ENCODE measurements around the gene ZNF500. TPM values are rescaled to one million over a fixed set of nuclear protein-coding genes. Genes with fewer than 3 reads are reported as not detected.

Gene ZNF500
- total RNA-seq, 1 donor from 2014 or later = 6.9 TPM

GRCh38 chr16:4718466-4718865 lies 48.5 kb downstream of the ZNF500 start:
- no peak overlapping the region for H3K4me3 ChIP-seq (ENCODE audit: low read depth, low read length)
- TF ChIP-seq, protein P1, sequence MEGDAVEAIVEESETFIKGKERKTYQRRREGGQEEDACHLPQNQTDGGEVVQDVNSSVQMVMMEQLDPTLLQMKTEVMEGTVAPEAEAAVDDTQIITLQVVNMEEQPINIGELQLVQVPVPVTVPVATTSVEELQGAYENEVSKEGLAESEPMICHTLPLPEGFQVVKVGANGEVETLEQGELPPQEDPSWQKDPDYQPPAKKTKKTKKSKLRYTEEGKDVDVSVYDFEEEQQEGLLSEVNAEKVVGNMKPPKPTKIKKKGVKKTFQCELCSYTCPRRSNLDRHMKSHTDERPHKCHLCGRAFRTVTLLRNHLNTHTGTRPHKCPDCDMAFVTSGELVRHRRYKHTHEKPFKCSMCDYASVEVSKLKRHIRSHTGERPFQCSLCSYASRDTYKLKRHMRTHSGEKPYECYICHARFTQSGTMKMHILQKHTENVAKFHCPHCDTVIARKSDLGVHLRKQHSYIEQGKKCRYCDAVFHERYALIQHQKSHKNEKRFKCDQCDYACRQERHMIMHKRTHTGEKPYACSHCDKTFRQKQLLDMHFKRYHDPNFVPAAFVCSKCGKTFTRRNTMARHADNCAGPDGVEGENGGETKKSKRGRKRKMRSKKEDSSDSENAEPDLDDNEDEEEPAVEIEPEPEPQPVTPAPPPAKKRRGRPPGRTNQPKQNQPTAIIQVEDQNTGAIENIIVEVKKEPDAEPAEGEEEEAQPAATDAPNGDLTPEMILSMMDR (conservative IDR thresholded peaks at IDR 0.05; ENCODE audit: low read depth, low read length) = no peak
- no peak for DNase-seq (ENCODE audit: low read depth)

GRCh38 chr16:4714996-4715395 lies 52.0 kb downstream of the ZNF500 start:
- no peak for DNase-seq (ENCODE audit: low read depth)
- H3K4me3 ChIP-seq (ENCODE audit: low read depth, low read length) = no peak overlapping the region
- TF ChIP-seq, protein P1 (conservative IDR thresholded peaks at IDR 0.05; ENCODE audit: low read depth, low read length) = no peak

DNA sequence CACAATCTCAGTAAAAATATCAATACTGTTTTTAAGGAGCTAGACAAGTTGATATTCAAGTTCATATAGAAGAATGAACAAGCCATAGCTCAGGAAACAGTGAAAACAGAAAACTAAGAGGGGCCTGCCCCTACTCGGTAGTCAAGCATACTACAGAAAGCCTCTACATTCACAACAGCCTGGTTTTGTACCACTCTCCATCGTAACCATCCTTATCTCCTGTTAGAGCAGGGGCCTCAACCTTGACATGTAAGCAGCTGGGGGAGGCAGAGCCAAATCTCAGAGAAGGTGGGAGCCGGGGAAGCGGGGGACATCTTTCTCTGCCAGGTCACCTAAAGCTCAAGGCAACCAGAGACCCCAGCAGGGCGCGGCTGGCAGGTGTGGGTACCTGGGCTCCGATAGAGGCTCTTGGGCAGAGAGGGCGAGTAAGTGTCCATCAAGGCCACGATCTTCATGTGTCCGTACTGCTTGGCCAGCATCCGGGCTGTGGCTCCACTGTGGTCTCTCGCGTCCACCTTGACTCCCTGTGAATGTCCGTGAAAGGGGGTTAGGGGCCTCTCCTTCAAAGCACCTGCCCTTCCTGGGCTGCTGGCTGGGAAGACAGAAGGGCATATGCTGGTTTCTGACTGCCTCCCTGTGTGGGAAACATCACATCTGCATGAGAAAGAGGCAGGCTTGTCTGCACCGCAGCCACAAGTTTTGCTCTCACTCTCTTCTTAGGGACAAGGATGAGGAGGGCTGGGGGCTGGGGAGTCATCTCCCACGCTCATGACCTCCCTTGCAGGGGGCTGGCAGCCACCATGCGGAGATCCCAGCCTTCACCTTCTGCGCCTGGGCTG lies 53.1 kb downstream of the ZNF500 start:
- TF ChIP-seq, protein P1 (conservative IDR thresholded peaks at IDR 0.05; ENCODE audit: low read depth, low read length) = no peak
- no peak for DNase-seq (ENCODE audit: low read depth)
- H3K4me3 ChIP-seq (ENCODE audit: low read depth, low read length) = no peak overlapping the region

GRCh38 chr16:4709481-4709880 lies 57.5 kb downstream of the ZNF500 start:
- TF ChIP-seq, protein P1 (conservative IDR thresholded peaks at IDR 0.05; ENCODE audit: low read depth, low read length) = no peak
- DNase-seq (ENCODE audit: low read depth) = no peak
- H3K4me3 ChIP-seq (ENCODE audit: low read depth, low read length) = no peak overlapping the region

DNA sequence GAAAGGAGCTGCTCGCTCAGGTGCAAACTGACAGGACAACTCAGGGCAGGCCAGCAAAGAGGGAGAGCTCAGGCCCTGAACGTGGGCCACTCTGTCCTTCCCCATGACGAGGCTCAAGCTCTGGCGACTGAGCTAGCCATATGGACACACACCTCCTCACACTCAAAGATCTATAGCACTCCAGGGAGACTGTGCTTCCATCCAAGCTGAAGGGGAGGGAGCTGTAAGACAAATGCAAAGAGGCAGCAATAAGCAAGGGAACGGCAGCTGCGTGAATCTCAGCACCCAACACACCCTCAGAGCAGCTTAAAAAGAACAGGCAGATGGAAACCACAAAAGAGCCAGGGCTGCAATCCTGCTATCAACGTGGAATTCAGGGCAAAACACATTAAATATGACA lies 60.1 kb downstream of the ZNF500 start:
- H3K4me3 ChIP-seq (ENCODE audit: low read depth, low read length) = no peak overlapping the region
- DNase-seq (ENCODE audit: low read depth) = no peak
- TF ChIP-seq, protein P1 (conservative IDR thresholded peaks at IDR 0.05; ENCODE audit: low read depth, low read length) = no peak

DNA sequence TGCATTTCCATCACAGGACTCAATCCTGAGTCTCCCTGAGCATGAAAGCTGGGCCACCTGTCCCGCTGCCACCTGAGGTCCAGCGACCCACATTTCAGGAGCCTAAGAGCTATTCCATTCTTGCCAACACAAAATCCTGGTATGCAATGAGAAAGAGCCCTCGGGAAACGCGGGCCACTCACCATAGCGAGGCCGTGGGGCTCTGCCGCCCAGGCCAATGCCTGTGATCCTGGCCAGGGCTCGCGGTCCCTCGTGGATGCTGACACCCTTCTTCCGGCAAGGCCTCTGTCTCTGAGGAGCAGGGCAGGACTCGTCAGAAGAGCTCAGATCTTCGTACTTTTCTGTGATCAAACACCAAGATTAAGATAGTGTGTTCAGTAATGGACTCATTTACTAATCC lies 62.0 kb downstream of the ZNF500 start:
- no peak for DNase-seq (ENCODE audit: low read depth)
- H3K4me3 ChIP-seq (ENCODE audit: low read depth, low read length) = no peak overlapping the region
- TF ChIP-seq, protein P1 (conservative IDR thresholded peaks at IDR 0.05; ENCODE audit: low read depth, low read length) = no peak

GRCh38 chr16:4704491-4704890 lies 62.5 kb downstream of the ZNF500 start:
- TF ChIP-seq, protein P1 (conservative IDR thresholded peaks at IDR 0.05; ENCODE audit: low read depth, low read length) = no peak
- no peak overlapping the region for H3K4me3 ChIP-seq (ENCODE audit: low read depth, low read length)
- no peak for DNase-seq (ENCODE audit: low read depth)

Measured in epithelial cell of proximal tubule (primary cell).